H1 (cell line): ENCODE results near the gene COMT. TPM values are rescaled to one million over a fixed set of nuclear protein-coding genes. Genes with fewer than 3 reads are reported as not detected.

Source experiments
- CTCF ChIA-PET: fragments of 300-600 bp; sonication (Branson Sonifier 250); formaldehyde crosslinking; loops from one replicate; lab custom pipeline; 2021; ENCODE audit not compliant: partially characterized antibody; lab: Charles Lee
- POLR2A ChIA-PET: fragments of 300-600 bp; sonication (Branson Sonifier 250); formaldehyde crosslinking; loops from one replicate; lab custom pipeline; 2021; ENCODE audit warnings: inconsistent platforms; ENCODE audit not compliant: partially characterized antibody; lab: Charles Lee
- DNase-seq, 2 experiments: peaks; one replicate each; pipeline versions ENCODE4 v3.0.0 to v3.0.0-alpha.2; 2010 to 2022; ENCODE audit warnings: low spot score in 2 of 2, low read depth in 1 of 2, mixed read lengths in 1 of 2
- FAIRE-seq: peaks from 2 replicates; lab custom pipeline; 2011; peaks lifted over from hg19 to GRCh38; lab: Jason Lieb, UNC
- H2AFZ ChIP-seq: 2 replicates; pipeline ENCODE4 v1.8.1; 2012; ENCODE audit warnings: low read length, inconsistent platforms
- H2AK5ac ChIP-seq: 2 replicates; pipeline ENCODE4 v1.6.1; 2013; ENCODE audit warnings: low read depth, low read length
- H2BK120ac ChIP-seq: replicated peaks from 2 replicates; pipeline ENCODE3; 2013; ENCODE audit warnings: low read depth, low read length, inconsistent platforms
- H2BK12ac ChIP-seq: 2 replicates; pipeline ENCODE4 v1.6.1; 2013; ENCODE audit warnings: low read depth, low read length
- H2BK15ac ChIP-seq: 2 replicates; pipeline ENCODE4 v1.6.1; 2013; ENCODE audit warnings: low read length
- H2BK20ac ChIP-seq: 2 replicates; pipeline ENCODE4 v1.6.1; 2013; ENCODE audit warnings: low read length
- H2BK5ac ChIP-seq: 2 replicates; pipeline ENCODE4 v1.6.1; 2013; ENCODE audit warnings: low read depth, low read length
- H3K14ac ChIP-seq: 2 replicates; pipeline ENCODE4 v1.6.1; 2013; ENCODE audit warnings: inconsistent platforms; ENCODE audit not compliant: insufficient read length
- H3K18ac ChIP-seq: 2 replicates; pipeline ENCODE4 v1.6.1; 2013; ENCODE audit warnings: low read length; ENCODE audit errors: extremely low read depth
- H3K23ac ChIP-seq: 2 replicates; pipeline ENCODE4 v1.6.1; 2013; ENCODE audit warnings: inconsistent platforms; ENCODE audit not compliant: insufficient read length
- H3K23me2 ChIP-seq: 2 replicates; pipeline ENCODE4 v1.6.1; 2013; ENCODE audit warnings: low read depth, low read length
- H3K27ac ChIP-seq: 2 replicates; pipeline ENCODE4 v1.6.1; 2011; ENCODE audit warnings: low read depth, low read length, inconsistent platforms
- H3K27me3 ChIP-seq, 4 experiments: replicated peaks in 1 of 4; 1 replicate in 1 of 4; 2 replicates in 3 of 4; pipeline versions ENCODE4 v1.6.1 to v1.8.1; 2011 to 2013; ENCODE audit warnings: low read length in 3 of 4, mild to moderate bottlenecking in 3 of 4, inconsistent platforms in 2 of 4, mixed read lengths in 2 of 4, moderate library complexity in 1 of 4; ENCODE audit not compliant: control insufficient read depth in 3 of 4, insufficient read depth in 3 of 4; ENCODE audit errors: extremely low read depth in 1 of 4
- H3K36me3 ChIP-seq, 4 experiments: 2 replicates each; pipeline versions ENCODE4 v1.6.1 to v1.8.1; 2011 to 2013; ENCODE audit warnings: mild to moderate bottlenecking in 4 of 4, low read length in 3 of 4, moderate library complexity in 2 of 4, control low read depth in 1 of 4, inconsistent platforms in 1 of 4; ENCODE audit not compliant: insufficient read depth in 4 of 4, control insufficient read depth in 2 of 4
- H3K4ac ChIP-seq: replicated peaks from 2 replicates; pipeline ENCODE3; 2013; ENCODE audit warnings: low read length, low read depth, mixed read lengths, inconsistent platforms; ENCODE audit not compliant: insufficient read length
- H3K4me1 ChIP-seq, 4 experiments: replicated peaks in 1 of 4; 1 replicate in 1 of 4; 2 replicates in 3 of 4; pipeline versions ENCODE4 v1.6.1 to v1.8.1; 2011 to 2013; ENCODE audit warnings: low read length in 3 of 4, inconsistent platforms in 2 of 4, mixed read lengths in 1 of 4; ENCODE audit not compliant: insufficient read depth in 4 of 4, control insufficient read depth in 3 of 4
- H3K4me2 ChIP-seq, 2 experiments: 2 replicates each; pipeline versions ENCODE4 v1.6.1 to v1.8.1; 2011 to 2013; ENCODE audit warnings: low read depth in 2 of 2, low read length in 2 of 2, control low read depth in 1 of 2, inconsistent platforms in 1 of 2, mild to moderate bottlenecking in 1 of 2; ENCODE audit not compliant: insufficient read depth in 1 of 2
- H3K4me3 ChIP-seq, 4 experiments: fragments of 200-600, 300-600 bp in 1 of 4; sonication (generic), shearing (Covaris generic), sonication (Bioruptor Twin) in 1 of 4; 2 replicates each; pipeline versions ENCODE4 v1.5.1 to v1.8.1; 2011 to 2016; ENCODE audit warnings: low read length in 4 of 4, low read depth in 3 of 4, control low read depth in 2 of 4, inconsistent platforms in 2 of 4, mild to moderate bottlenecking in 2 of 4, mixed read lengths in 1 of 4, moderate library complexity in 1 of 4; ENCODE audit not compliant: insufficient read depth in 2 of 4; ENCODE audit errors: extremely low read depth in 1 of 4
- H3K56ac ChIP-seq: replicated peaks from 2 replicates; pipeline ENCODE3; 2013; ENCODE audit warnings: low read depth, mild to moderate bottlenecking, mixed read lengths, low read length, inconsistent platforms; ENCODE audit not compliant: insufficient read length
- H3K79me1 ChIP-seq: 2 replicates; pipeline ENCODE4 v1.6.1; 2013; ENCODE audit warnings: low read depth, low read length, control low read depth
- H3K79me2 ChIP-seq, 2 experiments: 2 replicates each; pipeline versions ENCODE4 v1.6.1 to v1.8.1; 2012 to 2013; ENCODE audit warnings: low read length in 2 of 2, mild to moderate bottlenecking in 2 of 2, inconsistent platforms in 1 of 2; ENCODE audit not compliant: insufficient read depth in 2 of 2, control insufficient read depth in 1 of 2
- H3K9ac ChIP-seq, 4 experiments: replicated peaks in 1 of 4; 1 replicate in 1 of 4; 2 replicates in 3 of 4; pipeline versions ENCODE4 v1.6.1 to v1.8.1; 2011 to 2013; ENCODE audit warnings: low read depth in 3 of 4, low read length in 3 of 4, control low read depth in 2 of 4, mild to moderate bottlenecking in 2 of 4, moderate library complexity in 2 of 4, inconsistent platforms in 1 of 4; ENCODE audit errors: extremely low read depth in 1 of 4
- H3K9me3 ChIP-seq, 2 experiments: 2 replicates each; pipeline versions ENCODE4 v1.6.1 to v1.8.1; 2012 to 2013; ENCODE audit warnings: mild to moderate bottlenecking in 2 of 2, moderate library complexity in 2 of 2, control low read depth in 1 of 2, inconsistent platforms in 1 of 2, low read depth in 1 of 2, low read length in 1 of 2, mixed read lengths in 1 of 2; ENCODE audit not compliant: insufficient read depth in 2 of 2
- H4K20me1 ChIP-seq, 2 experiments: replicated peaks in 1 of 2; 2 replicates each; pipeline versions ENCODE3 to v1.8.1; 2011 to 2013; ENCODE audit warnings: inconsistent platforms in 2 of 2, low read length in 2 of 2, mild to moderate bottlenecking in 1 of 2; ENCODE audit not compliant: insufficient read depth in 2 of 2, control insufficient read depth in 1 of 2
- H4K5ac ChIP-seq: 2 replicates; pipeline ENCODE4 v1.6.1; 2013; ENCODE audit warnings: low read length, low read depth, mixed read lengths, inconsistent platforms; ENCODE audit not compliant: insufficient read length
- H4K8ac ChIP-seq: 2 replicates; pipeline ENCODE4 v1.8.0; 2013; ENCODE audit warnings: mild to moderate bottlenecking, moderate library complexity, low read length, inconsistent platforms; ENCODE audit not compliant: insufficient read depth; ENCODE audit errors: extremely low read depth
- H4K91ac ChIP-seq: replicated peaks from 2 replicates; pipeline ENCODE3; 2013; ENCODE audit warnings: low read length, mixed read lengths, inconsistent platforms; ENCODE audit not compliant: insufficient read length
- ATF2 ChIP-seq: IDR thresholded peaks from 2 replicates; pipeline ENCODE4 v1.6.1; 2012; ENCODE audit warnings: low read length, inconsistent platforms
- CTBP2 ChIP-seq: IDR thresholded peaks from 2 replicates; pipeline ENCODE4 v1.7.0; 2011; ENCODE audit warnings: borderline replicate concordance, mild to moderate bottlenecking, moderate library complexity, mixed read lengths, low read length; ENCODE audit not compliant: insufficient read depth, insufficient read length
- EP300 ChIP-seq, 2 experiments: IDR thresholded peaks; 1 replicate in 1 of 2; 2 replicates in 1 of 2; pipeline ENCODE4 v1.6.1; 2011 to 2012; ENCODE audit warnings: low read depth in 2 of 2, low read length in 2 of 2, mild to moderate bottlenecking in 2 of 2, borderline replicate concordance in 1 of 2, inconsistent platforms in 1 of 2, moderate library complexity in 1 of 2
- HDAC2 ChIP-seq, 2 experiments: fragments of 300-600 bp in 1 of 2; sonication (generic) in 1 of 2; IDR thresholded peaks; 2 replicates each; pipeline ENCODE4 v1.6.1; 2011 to 2012; ENCODE audit warnings: low read depth in 2 of 2, low read length in 2 of 2, mild to moderate bottlenecking in 2 of 2, moderate library complexity in 2 of 2, borderline replicate concordance in 1 of 2, inconsistent platforms in 1 of 2
- JUN ChIP-seq: IDR thresholded peaks from 2 replicates; pipeline ENCODE4 v1.6.1; 2011; ENCODE audit warnings: low read depth, mild to moderate bottlenecking, improper control_type of control experiment, low read length
- PHF8 ChIP-seq: fragments of 200-600 bp; sonication (generic); conservative IDR thresholded peaks from 2 replicates; pipeline ENCODE4 v1.7.1; 2012; ENCODE audit warnings: low read depth, mild to moderate bottlenecking, inconsistent platforms, low read length, moderate library complexity
- SP1 ChIP-seq: IDR thresholded peaks from 2 replicates; pipeline ENCODE4 v1.6.1; 2011; ENCODE audit warnings: low read depth, low read length
- TCF12 ChIP-seq: IDR thresholded peaks from 2 replicates; pipeline ENCODE4 v1.6.1; 2011; ENCODE audit warnings: low read depth, mild to moderate bottlenecking, low read length
- ZNF274 ChIP-seq: IDR thresholded peaks from 2 replicates; pipeline ENCODE4 v1.7.0; 2012; ENCODE audit warnings: low read length, borderline replicate concordance; ENCODE audit errors: extremely low read depth
- WGBS, 2 experiments: shearing (Covaris generic) in 1 of 2; methylation state at CpG; one replicate each; pipeline versions ENCODE4 v1.1.6 to v1.1.7; 2013 to 2015; ENCODE audit warnings: low lambda C conversion rate in 2 of 2, mixed read lengths in 2 of 2, inconsistent platforms in 1 of 2, low coverage in 1 of 2, missing lambda C conversion rate in 1 of 2; ENCODE audit not compliant: insufficient replicate concordance in 2 of 2, insufficient coverage in 1 of 2, insufficient read length in 1 of 2; ENCODE audit errors: extremely low coverage in 1 of 2, missing lambda C conversion rate in 1 of 2; 5-methylcytosine and 5-hydroxymethylcytosine counted together
- polyA plus RNA-seq, 7 experiments: library from polyadenylated mRNA; depleted of rRNA in 3 of 7; stranded (reverse) in 5 of 7; unstranded in 2 of 7; fragments of >200 nt in 5 of 7; fragments of 200-250 nt in 2 of 7; gene quantifications; 1 replicate in 5 of 7; 2 replicates in 1 of 7; 4 replicates in 1 of 7; pipeline versions ENCODE4 v1.2.1 to v1.2.3, GENCODE V29; 2011 to 2013; ENCODE audit warnings: missing spikeins in 2 of 7, mixed read lengths in 2 of 7
- total RNA-seq: library from RNA; stranded (reverse); fragmentation: NEBNext Ultra II Directional; extraction: Animal tissue kit (Norgen Biotek cat#: 25700); gene quantifications from 2 replicates; pipeline ENCODE4 v1.2.1, GENCODE V29; 2021

Gene COMT
- total and polyA plus RNA-seq, 2 of the 8 experiments (the other 6 are each of a cell fraction or from before 2014, with no cell fraction given), result 15.2 to 33.7 TPM

DNA sequence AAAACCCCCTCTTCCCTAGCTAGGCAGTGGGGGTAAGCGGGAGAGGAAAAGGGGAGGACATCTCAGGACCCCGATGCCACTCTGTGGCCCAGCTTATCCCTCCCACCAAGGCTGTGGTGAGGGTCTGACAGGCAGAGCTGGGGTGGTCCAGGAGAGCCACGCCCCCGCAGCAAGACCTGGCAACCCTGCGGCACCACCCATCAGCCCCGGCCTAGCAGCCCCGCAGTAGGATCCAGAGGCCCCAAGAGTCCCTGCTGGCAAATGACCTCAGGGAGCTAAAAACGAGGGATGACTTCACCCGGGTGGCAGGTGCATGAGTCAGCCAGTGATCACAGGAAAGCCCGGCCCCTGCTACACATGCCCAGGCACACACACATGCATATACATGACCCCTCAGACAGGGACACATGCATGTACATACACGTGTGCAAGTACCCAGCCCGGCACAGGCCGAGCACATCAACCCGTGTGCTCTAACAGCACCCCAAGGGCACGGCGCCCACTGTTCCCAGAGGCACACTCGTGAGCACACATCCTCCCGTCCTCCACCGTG, 42.7 kb downstream of the COMT start:
- POLR2A ChIA-PET, result interaction anchor here (0.7 to 1.7 kb wide), 3 partner anchors 13 to 48 kb away, joined by 3 to 4 read pairs (median 4); no protein-coding TSS in a partner anchor

More for the DNA sequence above, 42.7 kb downstream of the COMT start:
- TF ChIP-seq EP300 (IDR thresholded peaks at IDR 0.05; ENCODE audit: borderline replicate concordance in 1 of 2, low read depth in 2 of 2, low read length in 2 of 2), result no peak
- TF ChIP-seq SP1, result no peak
- TF ChIP-seq TCF12, result no peak
- TF ChIP-seq ATF2, result no peak
- TF ChIP-seq CTBP2, result no peak
- TF ChIP-seq PHF8, result no peak
- no peak for TF ChIP-seq ZNF274
- no peak for TF ChIP-seq HDAC2 (IDR thresholded peaks at IDR 0.05; ENCODE audit: borderline replicate concordance in 1 of 2, low read depth in 2 of 2, low read length in 2 of 2)
- TF ChIP-seq JUN, result no peak
- Histone ChIP-seq H3K23me2 (peaks cover 4% of the 10 kb centered on the region; the same call in 1 of the 2 replicates), H4K20me1 (peaks cover 10 to 22% of the 10 kb centered on the region in 2 experiments), H3K23ac (no peak overlapping the region), H3K14ac (no peak overlapping the region), H4K5ac (no peak overlapping the region), H3K9me3 (no peaks in the 10 kb centered on the region), H2BK15ac (no peak overlapping the region), H2BK120ac (no peak overlapping the region), H3K27ac (no peak overlapping the region), H3K4me1 (peaks cover 0 to 17% (median 11%) of the 10 kb centered on the region in 4 experiments; a peak in 5 of 7 replicates), H2AK5ac (no peak overlapping the region), H2BK12ac (no peak overlapping the region), H3K18ac (no peak overlapping the region), H3K4ac (no peak overlapping the region), H2AFZ (no peak overlapping the region), H4K8ac (peak overlapping the region; percentile 45), H3K36me3 (peaks cover 2 to 23% (median 5%) of the 10 kb centered on the region in 4 experiments; a peak in 6 of 8 replicates), H3K4me2 (no peak overlapping the region), H4K91ac (no peak overlapping the region), H3K4me3 (no peak overlapping the region), H3K79me2 (peaks cover 0 to 8% of the 10 kb centered on the region in 2 experiments; a peak in 1 of 4 replicates), H3K56ac (peak overlapping the region; percentile 7), H2BK5ac (no peak overlapping the region), H3K9ac (no peak overlapping the region), H3K27me3 (no peaks in the 10 kb centered on the region), H2BK20ac (no peak overlapping the region), H3K79me1 (peaks cover 24% of the 10 kb centered on the region)
- FAIRE-seq (no peak), DNase-seq (no peak)
- CTCF ChIA-PET, result interaction anchor here (0.7 to 5.6 kb wide), 5 partner anchors 12 to 93 kb away, joined by 3 to 58 read pairs (median 4); no protein-coding TSS in a partner anchor
- WGBS, 2 experiments, result 89% methylated on average over 17 of the region's 19 CpGs; no CpG with 5 or more reads in 1 of the 2 experiments
